ENCODE data around the gene HGS. TPM values are rescaled to one million over a fixed set of nuclear protein-coding genes. Genes with fewer than 3 reads are reported as not detected.

The HGS gene
- total RNA-seq, 1 donor from 2014 or later = 215 TPM

GRCh38 chr17:81646869-81647600, 36.8 kb upstream of the HGS start:
- Histone ChIP-seq H3K36me3 (ENCODE audit: control insufficient read depth, insufficient read depth, low read length) (no peaks in the 10 kb centered on the region), H3K4me3 (ENCODE audit: low read depth, low read length) (no peak overlapping the region), H3K27me3 (ENCODE audit: control insufficient read depth, insufficient read depth, low read length) (peaks cover 24% of the 10 kb centered on the region)
- no peak for DNase-seq (ENCODE audit: low read depth)
- TF ChIP-seq, protein P1, sequence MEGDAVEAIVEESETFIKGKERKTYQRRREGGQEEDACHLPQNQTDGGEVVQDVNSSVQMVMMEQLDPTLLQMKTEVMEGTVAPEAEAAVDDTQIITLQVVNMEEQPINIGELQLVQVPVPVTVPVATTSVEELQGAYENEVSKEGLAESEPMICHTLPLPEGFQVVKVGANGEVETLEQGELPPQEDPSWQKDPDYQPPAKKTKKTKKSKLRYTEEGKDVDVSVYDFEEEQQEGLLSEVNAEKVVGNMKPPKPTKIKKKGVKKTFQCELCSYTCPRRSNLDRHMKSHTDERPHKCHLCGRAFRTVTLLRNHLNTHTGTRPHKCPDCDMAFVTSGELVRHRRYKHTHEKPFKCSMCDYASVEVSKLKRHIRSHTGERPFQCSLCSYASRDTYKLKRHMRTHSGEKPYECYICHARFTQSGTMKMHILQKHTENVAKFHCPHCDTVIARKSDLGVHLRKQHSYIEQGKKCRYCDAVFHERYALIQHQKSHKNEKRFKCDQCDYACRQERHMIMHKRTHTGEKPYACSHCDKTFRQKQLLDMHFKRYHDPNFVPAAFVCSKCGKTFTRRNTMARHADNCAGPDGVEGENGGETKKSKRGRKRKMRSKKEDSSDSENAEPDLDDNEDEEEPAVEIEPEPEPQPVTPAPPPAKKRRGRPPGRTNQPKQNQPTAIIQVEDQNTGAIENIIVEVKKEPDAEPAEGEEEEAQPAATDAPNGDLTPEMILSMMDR (IDR thresholded peaks at IDR 0.05; ENCODE audit: insufficient read depth, low read length, poor library complexity, severe bottlenecking) = no peak

DNA sequence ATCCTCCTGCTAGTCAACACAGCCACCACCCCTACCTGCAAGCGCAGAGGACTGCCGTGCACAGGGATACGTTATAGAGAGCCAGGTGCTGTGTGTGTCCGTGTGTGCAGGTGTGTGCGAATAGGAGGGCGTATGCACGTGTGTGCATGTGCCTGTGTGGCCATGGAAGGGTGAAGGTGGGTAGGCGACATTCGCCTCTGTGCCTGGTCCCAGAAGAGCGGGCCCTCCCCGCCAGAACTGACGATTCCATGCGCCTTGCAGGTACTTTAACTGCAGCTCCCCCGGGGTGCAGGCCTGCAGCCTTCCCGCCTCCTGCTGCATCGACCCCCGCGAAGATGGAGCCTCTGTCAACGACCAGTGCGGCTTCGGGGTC, 36.2 kb upstream of the HGS start:
- TF ChIP-seq, protein P1 (IDR thresholded peaks at IDR 0.05; ENCODE audit: insufficient read depth, low read length, poor library complexity, severe bottlenecking) = no peak
- no peak for DNase-seq (ENCODE audit: low read depth)
- Histone ChIP-seq H3K4me3 (ENCODE audit: low read depth, low read length) (no peak overlapping the region), H3K27me3 (ENCODE audit: control insufficient read depth, insufficient read depth, low read length) (peaks cover 24% of the 10 kb centered on the region), H3K36me3 (ENCODE audit: control insufficient read depth, insufficient read depth, low read length) (no peaks in the 10 kb centered on the region)

- no peak for DNase-seq (ENCODE audit: low read depth)
- peaks cover 24% of the 10 kb centered on the region for H3K27me3 ChIP-seq (ENCODE audit: control insufficient read depth, insufficient read depth, low read length)
- no peak overlapping the region for H3K4me3 ChIP-seq (ENCODE audit: low read depth, low read length)
- H3K36me3 ChIP-seq (ENCODE audit: control insufficient read depth, insufficient read depth, low read length) = no peaks in the 10 kb centered on the region
- TF ChIP-seq, protein P1 (IDR thresholded peaks at IDR 0.05; ENCODE audit: insufficient read depth, low read length, poor library complexity, severe bottlenecking) = no peak
These were observed 35.7 kb upstream of the HGS start for GRCh38 chr17:81648013-81648706.

DNA sequence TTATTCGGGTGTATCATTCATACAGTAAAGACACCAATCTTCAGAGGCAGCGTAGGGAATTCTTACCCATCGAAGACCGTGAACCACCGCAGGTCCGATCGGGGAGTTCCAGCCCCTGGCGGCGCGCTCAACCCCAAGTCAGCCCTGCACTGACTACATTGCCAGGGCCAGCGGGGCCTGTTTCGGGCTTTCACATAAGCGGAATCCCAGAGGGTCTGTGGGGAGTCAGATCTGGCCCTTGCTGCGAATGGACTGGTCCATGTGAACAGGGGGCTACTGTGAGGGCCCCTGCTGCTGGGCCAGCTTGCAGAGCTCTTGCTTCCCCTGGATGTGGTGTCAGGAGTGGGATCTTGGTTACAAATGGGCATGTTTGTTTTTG, 35.1 kb upstream of the HGS start:
- H3K36me3 ChIP-seq (ENCODE audit: control insufficient read depth, insufficient read depth, low read length) = no peaks in the 10 kb centered on the region
- TF ChIP-seq, protein P1 (IDR thresholded peaks at IDR 0.05; ENCODE audit: insufficient read depth, low read length, poor library complexity, severe bottlenecking) = no peak
- no peak for DNase-seq (ENCODE audit: low read depth)
- H3K4me3 ChIP-seq (ENCODE audit: low read depth, low read length) = no peak overlapping the region
- peaks cover 24% of the 10 kb centered on the region for H3K27me3 ChIP-seq (ENCODE audit: control insufficient read depth, insufficient read depth, low read length)

GRCh38 chr17:81650951-81651350, 32.9 kb upstream of the HGS start:
- DNase-seq (ENCODE audit: low read depth) = no peak
- Histone ChIP-seq H3K36me3 (ENCODE audit: control insufficient read depth, insufficient read depth, low read length) (no peaks in the 10 kb centered on the region), H3K4me3 (ENCODE audit: low read depth, low read length) (no peak overlapping the region), H3K27me3 (ENCODE audit: control insufficient read depth, insufficient read depth, low read length) (peaks cover 24% of the 10 kb centered on the region)
- TF ChIP-seq, protein P1 (IDR thresholded peaks at IDR 0.05; ENCODE audit: insufficient read depth, low read length, poor library complexity, severe bottlenecking) = no peak

All from kidney epithelial cell (primary cell).